Activated B cell treated with CpG ODN at 0.5 μM for 24 hours (primary cell): ENCODE data around the gene RNF145. TPM values are rescaled to one million over a fixed set of nuclear protein-coding genes. Genes with fewer than 3 reads are reported as not detected.

ENCODE experiments used
- ATAC-seq: fragments of 200-7000 bp; cut with Tn5 transposase; one replicate; pipeline ENCODE4 v1.10.0; 2021; ENCODE audit warnings: low read depth, mild to moderate bottlenecking, moderate library complexity
- CTCF ChIA-PET: fragments of 350-600 bp; sonication (Branson Sonifier 250); formaldehyde crosslinking; loops from one replicate; lab custom pipeline; 2021; ENCODE audit warnings: antibody characterized with exemption; lab: Charles Lee
- POLR2A ChIA-PET: fragments of 350-600 bp; sonication (Branson Sonifier 250); formaldehyde crosslinking; loops from one replicate; lab custom pipeline; 2021; ENCODE audit warnings: antibody characterized with exemption; lab: Charles Lee
- DNase-seq: peaks from one replicate; pipeline ENCODE4 v3.0.0; 2022
- H3K27ac Mint-ChIP-seq: one replicate; pipeline ENCODE4 v1.8.0; 2020; ENCODE audit warnings: mixed read lengths
- H3K27me3 Mint-ChIP-seq: one replicate; pipeline ENCODE4 v1.8.0; 2021; ENCODE audit warnings: mixed read lengths
- H3K36me3 Mint-ChIP-seq: one replicate; pipeline ENCODE4 v1.8.0; 2021; ENCODE audit warnings: low read depth, mixed read lengths
- H3K4me1 Mint-ChIP-seq: one replicate; pipeline ENCODE4 v1.8.0; 2021; ENCODE audit warnings: mixed read lengths
- H3K4me3 Mint-ChIP-seq: one replicate; pipeline ENCODE4 v1.8.0; 2020; ENCODE audit warnings: mild to moderate bottlenecking, mixed read lengths
- H3K9me3 Mint-ChIP-seq: one replicate; pipeline ENCODE4 v1.8.0; 2020; ENCODE audit warnings: mixed read lengths
- CTCF ChIP-seq: fragments of 200-600 bp; IDR thresholded peaks from one replicate; pipeline ENCODE4 v1.8.0; 2022; ENCODE audit warnings: antibody characterized with exemption, mild to moderate bottlenecking
- intact Hi-C: fragments of 100-400 bp; cut with micrococcal nuclease; formaldehyde crosslinking; loops from one replicate; pipeline ENCODE4 v1.15.1; 2024
- total RNA-seq: library from RNA; stranded (reverse); gene quantifications from 2 replicates; pipeline ENCODE4 v1.2.3, GENCODE V29; 2022

The RNF145 gene
- total RNA-seq, 1 donor from 2014 or later: 66.1 TPM

DNA sequence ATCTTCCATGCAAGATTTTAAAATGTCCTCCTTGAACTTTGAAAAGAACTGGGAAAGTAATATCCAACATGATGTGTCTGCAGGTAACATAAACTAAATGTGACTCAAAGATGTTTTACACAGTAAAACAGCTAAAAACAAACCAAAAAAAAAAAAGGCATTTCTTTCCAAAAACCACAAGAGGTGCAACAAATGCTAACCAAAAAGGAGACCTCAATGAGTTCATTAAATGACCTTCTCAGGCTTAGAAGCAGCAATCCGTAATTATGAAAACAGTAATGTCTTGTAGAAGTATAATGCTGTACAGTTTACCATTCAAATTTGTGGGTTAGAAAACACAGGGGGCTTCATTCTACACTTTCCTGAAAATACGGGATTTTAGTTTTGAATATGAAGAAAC, 2.5 kb downstream of the RNF145 start:
- ATAC-seq (no peak), DNase-seq (no peak)
- intact Hi-C loops: loop anchor here (1.0 to 5.0 kb wide), 4 partner anchors 22 to 1465 kb away; partner anchors contain the start of genes IL12B and LSM11
- Mint-ChIP-seq H3K36me3 (peaks cover 27% of the 10 kb centered on the region), H3K27me3 (no peaks in the 10 kb centered on the region), H3K4me1 (peaks cover 72% of the 10 kb centered on the region), H3K27ac (peak overlapping the region; percentile 81), H3K9me3 (no peaks in the 10 kb centered on the region), H3K4me3 (peak overlapping the region; percentile 97)
- ChIA-PET CTCF (interaction anchor here (0.6 to 3.4 kb wide), 2 partner anchors 16 to 50 kb away, joined by 4 to 20 read pairs; no protein-coding TSS in a partner anchor), POLR2A (interaction anchor here (0.6 to 2.7 kb wide), 7 partner anchors 8 to 507 kb away, joined by 3 to 49 read pairs (median 5); partner anchors contain the start of gene UBLCP1)
- TF ChIP-seq CTCF: no peak

GRCh38 chr5:159206368-159206767, 3.0 kb downstream of the RNF145 start:
- ATAC-seq (no peak), DNase-seq (no peak)
- Mint-ChIP-seq H3K4me3 (peak overlapping the region; percentile 97), H3K27ac (peak overlapping the region; percentile 81), H3K36me3 (peaks cover 31% of the 10 kb centered on the region), H3K4me1 (peaks cover 68% of the 10 kb centered on the region), H3K9me3 (no peaks in the 10 kb centered on the region), H3K27me3 (no peaks in the 10 kb centered on the region)
- intact Hi-C loops: loop anchor here (5.0 kb wide), 2 partner anchors 126 to 1464 kb away; partner anchors contain the start of genes IL12B and LSM11
- CTCF ChIA-PET: interaction anchor here (0.6 to 3.4 kb wide), 2 partner anchors 16 to 50 kb away, joined by 4 to 20 read pairs; no protein-coding TSS in a partner anchor
- no peak for TF ChIP-seq CTCF
- POLR2A ChIA-PET: interaction anchor here (0.6 to 2.0 kb wide), 3 partner anchors 56 to 507 kb away, joined by 3 to 8 read pairs (median 5); partner anchors contain the start of gene UBLCP1

- Mint-ChIP-seq H3K4me1 (peaks cover 71% of the 10 kb centered on the region), H3K36me3 (peaks cover 37% of the 10 kb centered on the region), H3K27ac (no peak overlapping the region), H3K9me3 (no peaks in the 10 kb centered on the region), H3K27me3 (no peaks in the 10 kb centered on the region), H3K4me3 (no peak overlapping the region)
- TF ChIP-seq CTCF: no peak
- intact Hi-C loops: no loop called here
- ATAC-seq: no peak
- DNase-seq: no peak
- ChIA-PET POLR2A (no interaction called here), CTCF (no interaction called here)
These were observed 6.0 kb downstream of the RNF145 start for GRCh38 chr5:159203351-159203750.

DNA sequence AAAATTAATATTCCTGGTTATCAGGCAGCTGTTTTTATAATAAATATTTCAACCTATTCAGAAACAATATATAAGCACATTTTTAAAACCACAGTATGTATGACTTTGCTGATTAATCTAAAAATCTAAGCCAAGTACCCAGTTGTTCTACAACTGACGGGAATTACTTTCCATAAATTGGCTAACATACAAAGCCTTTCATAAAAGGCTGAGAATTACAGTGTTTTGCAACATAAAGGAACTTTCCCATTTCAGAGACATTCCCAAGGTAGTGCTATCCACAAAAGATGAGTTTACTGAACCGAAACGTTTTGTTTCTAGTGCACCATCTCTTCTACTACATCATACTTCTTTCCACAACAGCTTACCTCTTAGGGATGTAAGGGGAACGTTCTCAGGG, 7.2 kb downstream of the RNF145 start:
- Mint-ChIP-seq H3K27me3 (no peaks in the 10 kb centered on the region), H3K4me1 (peaks cover 73% of the 10 kb centered on the region), H3K4me3 (no peak overlapping the region), H3K9me3 (no peaks in the 10 kb centered on the region), H3K36me3 (peaks cover 36% of the 10 kb centered on the region), H3K27ac (no peak overlapping the region)
- DNase-seq: no peak
- TF ChIP-seq CTCF: no peak
- no peak for ATAC-seq
- CTCF ChIA-PET: no interaction called here
- intact Hi-C loops: no loop called here
- POLR2A ChIA-PET: no interaction called here

GRCh38 chr5:159199780-159200179, 9.6 kb downstream of the RNF145 start:
- peaks cover 70% of the 10 kb centered on the region for H3K4me1 Mint-ChIP-seq
- no peaks in the 10 kb centered on the region for H3K27me3 Mint-ChIP-seq
- H3K27ac Mint-ChIP-seq: peak overlapping the region; percentile 91
- ATAC-seq (no peak), DNase-seq (no peak)
- CTCF ChIA-PET: interaction anchor here (1.8 to 2.2 kb wide), 2 partner anchors 8 to 43 kb away, joined by 11 to 15 read pairs; no protein-coding TSS in a partner anchor
- peak overlapping the region; percentile 29 for H3K4me3 Mint-ChIP-seq
- intact Hi-C loops: loop anchor here (2.0 kb wide), 1 partner anchor 43 kb away; no protein-coding TSS in a partner anchor
- H3K36me3 Mint-ChIP-seq: peaks cover 54% of the 10 kb centered on the region
- TF ChIP-seq CTCF: no peak
- no peaks in the 10 kb centered on the region for H3K9me3 Mint-ChIP-seq
- POLR2A ChIA-PET: interaction anchor here (0.6 to 3.5 kb wide), 4 partner anchors 8 to 1806 kb away, joined by 3 to 49 read pairs (median 12); partner anchors contain the start of gene RNF145
